Activated gamma-delta T cell (primary cell): ENCODE measurements around the gene ATAD2B.
"Not testable (repeated sequence)": the region's sequence is repeated elsewhere in the genome, so short reads cannot be mapped to it uniquely, and the experiment has no call there.

Experiments used
- DNase-seq: peaks from one replicate; lab custom pipeline; 2025; lab: John Stamatoyannopoulos, UW

The ATAD2B gene

DNA sequence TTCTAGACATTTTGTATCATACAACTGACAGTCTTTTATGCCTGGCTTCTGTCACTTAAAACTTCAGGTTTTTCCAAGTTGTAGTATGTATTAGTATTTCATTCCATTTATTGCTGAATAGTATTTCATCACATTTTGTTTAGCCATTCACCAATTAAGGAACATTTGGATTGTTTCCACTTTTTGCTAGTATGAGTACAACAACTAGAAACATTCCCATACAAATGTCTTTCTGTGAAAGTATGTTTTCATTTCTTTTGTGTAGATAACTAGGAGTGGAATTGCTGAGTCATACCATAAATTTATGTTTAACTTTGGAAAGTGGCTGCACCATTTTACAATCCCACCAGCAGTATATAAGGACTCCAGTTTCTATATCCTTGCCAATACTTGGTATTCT lies 135.9 kb downstream of the ATAD2B start:
- DNase-seq: no peak

DNA sequence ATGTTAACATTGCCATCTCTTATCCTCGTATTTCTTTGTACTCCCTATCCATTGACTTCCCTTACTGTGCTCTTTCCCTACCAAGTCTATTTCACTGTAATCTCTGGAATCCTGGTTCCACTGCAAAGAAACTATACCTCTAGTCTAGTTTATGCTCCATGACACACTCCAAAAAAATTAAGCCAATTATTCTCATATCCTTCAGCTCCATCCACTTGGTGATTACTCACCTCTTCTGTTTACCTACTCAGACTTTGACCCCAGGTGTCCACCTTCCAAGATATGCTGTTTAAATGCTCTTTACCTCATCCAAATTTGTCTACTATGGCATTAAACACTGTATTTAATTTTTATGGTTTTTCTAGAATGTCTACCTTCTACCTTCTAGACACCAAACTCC lies 137.9 kb downstream of the ATAD2B start:
- DNase-seq: no peak

DNA sequence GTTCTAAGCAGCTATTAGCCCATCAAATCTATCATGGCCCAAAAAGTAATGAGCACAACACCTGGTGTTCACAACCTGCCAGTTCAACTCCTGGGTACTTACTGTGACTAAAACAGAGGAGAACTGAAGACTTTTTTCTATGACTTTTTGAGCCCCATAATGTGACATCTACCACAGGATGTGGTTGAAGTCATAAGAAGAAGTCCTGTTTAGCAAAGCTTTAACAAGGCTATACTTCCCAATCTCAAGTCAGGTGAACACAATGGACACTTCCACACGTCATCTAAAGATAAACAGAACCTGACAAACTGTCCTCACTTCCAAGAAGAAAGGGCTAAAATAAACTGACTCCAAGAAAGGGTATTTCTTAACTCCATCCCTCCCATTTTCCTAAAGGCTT lies 138.8 kb downstream of the ATAD2B start:
- DNase-seq: no peak

DNA sequence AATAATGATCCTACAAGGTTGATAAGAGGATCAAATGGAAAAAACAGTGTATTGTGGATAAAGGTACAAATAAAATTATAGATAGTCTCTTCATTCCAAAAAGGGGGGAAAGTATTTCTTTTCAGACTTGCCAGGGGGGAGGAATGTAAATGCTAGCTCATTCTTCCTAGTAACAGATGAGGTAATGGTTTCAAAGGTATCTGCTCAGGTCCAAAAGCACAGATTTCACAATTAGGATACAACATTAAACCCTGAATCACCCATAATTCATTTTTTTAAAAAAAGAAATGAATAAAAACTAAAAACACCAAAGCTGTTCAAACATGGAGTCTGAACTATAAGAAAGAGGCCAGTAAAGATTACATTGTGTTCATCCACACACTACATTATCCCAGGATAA lies 142.0 kb downstream of the ATAD2B start:
- no peak for DNase-seq

DNA sequence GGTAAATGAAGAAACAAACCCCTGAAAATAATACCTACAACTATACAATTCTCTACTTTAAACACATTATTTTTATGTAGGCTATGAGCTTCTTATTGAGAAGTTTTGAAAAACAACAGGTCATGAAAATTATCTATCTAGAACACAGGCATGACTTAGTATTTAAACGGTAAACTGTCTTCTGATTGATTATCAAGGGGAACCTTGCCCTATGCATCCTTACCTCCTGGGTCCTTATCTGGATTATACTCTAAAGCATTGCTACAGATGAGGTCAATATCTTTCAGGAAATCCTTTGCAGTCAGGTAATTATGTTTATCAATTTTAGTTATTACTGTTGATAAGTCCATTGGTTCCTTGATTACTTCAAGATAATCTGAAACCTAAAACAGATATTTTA lies 144.3 kb downstream of the ATAD2B start:
- no peak for DNase-seq

DNA sequence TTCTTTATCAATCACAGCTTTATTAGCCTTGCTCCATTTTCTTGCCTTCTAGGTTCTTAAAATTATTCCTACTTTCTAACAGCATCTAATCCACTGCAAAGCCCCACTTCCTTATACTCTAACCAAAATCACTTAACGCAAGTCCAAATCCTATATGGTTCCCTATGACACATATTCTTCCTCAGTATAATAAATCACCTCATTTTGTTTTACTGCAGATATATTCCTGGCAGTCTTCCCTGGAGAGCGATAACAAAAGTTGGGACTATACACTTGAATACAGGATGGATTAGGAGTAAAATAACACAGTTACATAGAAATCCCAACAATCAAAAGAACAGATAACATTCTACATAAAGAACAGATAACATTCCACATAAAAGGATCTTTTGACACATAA lies 144.8 kb downstream of the ATAD2B start:
- DNase-seq: no peak

DNA sequence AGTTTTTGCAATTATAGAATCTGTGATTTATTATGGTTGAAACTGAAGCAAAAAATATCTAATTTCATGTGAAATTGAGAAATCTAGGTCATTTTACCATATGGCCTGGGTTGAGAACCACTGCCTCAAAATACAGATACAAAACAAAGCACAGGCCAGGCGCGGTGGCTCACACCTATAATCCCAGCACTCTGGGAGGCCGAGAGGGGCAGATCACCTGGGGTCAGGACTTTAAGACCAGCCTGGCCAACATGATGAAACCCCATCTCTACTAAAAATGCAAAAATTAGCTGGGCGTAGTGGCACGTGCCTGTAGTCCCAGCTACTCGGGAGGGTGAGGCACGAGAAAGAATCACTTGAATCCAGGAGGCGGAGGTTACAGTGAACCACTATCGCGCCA lies 146.5 kb downstream of the ATAD2B start:
- not testable (repeated sequence) for DNase-seq

DNA sequence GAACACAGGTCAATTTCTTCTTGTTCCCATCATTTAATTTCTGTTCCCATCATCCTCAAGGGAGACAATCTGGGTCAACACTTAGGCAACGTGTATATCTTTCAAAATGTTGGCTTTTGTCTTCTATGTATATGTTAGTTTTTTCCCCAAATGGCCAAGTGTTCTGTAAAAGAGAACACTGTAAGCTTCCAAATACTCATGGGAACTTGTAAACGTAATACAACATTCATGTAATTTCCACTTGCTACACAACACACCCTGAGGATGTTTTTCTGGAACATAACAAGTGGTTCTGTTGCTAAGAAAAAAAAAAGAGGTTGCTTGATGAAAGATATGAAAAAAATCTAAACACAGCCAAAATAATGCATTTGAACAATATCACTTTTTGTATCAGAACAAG lies 149.1 kb downstream of the ATAD2B start:
- no peak for DNase-seq

DNA sequence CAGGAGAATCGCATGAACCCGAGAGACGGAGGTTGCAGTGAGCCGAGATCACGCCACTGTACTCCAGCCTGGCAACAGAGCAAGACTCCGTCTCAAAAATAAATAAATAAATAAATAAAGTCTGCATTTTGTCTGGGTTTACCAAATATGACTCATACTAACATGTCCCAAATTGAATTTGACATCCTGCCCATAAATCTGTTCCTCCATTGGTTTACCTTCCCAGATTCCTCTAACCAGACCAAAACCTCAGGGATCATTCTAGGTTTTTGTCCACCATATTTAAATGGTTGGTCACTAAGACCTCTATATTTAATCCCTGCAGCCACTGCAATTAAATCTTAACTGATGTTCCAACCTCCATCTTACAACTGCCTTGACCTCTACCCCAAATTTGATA lies 150.9 kb downstream of the ATAD2B start:
- DNase-seq: no peak

DNA sequence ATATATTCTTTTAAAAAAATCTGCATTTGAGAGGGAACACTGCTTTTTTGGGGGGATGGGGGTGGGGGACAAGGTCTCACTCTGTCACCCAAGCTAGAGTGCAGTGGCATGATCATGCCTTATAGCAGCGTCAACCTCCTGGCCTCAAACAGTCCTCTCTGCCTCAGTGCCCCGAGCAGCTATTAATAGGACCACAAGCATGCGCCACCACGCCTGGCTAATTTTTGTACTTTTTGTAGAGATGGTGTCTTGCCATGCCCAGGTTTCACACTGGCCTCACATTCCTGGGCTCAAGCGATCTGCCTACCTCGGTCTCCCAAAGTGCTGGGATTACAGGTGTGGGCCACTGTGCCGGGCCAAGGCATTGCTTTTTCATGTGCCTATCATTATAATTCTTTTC lies 154.2 kb downstream of the ATAD2B start:
- DNase-seq: no peak

DNA sequence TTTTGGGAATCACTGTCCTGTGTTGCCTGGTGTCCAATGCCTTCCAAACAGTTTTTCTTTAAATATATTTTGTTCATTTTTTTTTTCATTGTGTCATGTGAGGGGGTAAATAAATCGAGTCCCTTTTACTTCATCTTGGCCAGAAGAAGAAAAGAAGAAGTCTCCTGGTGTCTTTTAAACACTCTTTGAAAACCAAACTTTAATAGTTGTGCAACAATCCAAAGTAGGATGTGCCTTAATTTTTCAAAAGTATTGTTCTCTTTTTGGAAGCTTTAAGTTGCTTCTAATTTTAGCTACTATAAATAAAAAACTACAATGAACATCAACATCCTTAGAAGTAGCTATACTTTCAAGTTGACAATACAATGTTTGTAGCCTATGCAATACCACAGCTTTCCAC lies 154.9 kb downstream of the ATAD2B start:
- DNase-seq: no peak

DNA sequence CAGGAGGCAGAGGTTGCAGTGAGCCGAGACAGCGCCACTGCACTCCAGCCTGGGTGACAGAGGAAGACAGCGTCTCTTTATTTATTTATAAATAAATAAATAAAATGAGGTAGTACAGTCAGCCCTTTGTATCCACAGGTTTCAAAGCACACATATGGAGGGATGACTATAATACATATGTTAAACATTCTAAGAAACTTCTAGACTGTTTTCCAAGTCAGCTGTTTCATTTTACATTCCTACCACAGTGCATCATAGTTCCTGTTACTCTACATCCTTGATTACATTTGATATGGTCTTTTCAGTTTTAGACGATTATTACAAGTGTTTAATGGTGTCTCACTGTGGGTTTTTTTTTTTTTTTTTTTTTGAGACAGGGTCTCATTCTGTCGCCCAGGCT lies 157.6 kb downstream of the ATAD2B start:
- DNase-seq: no peak

DNA sequence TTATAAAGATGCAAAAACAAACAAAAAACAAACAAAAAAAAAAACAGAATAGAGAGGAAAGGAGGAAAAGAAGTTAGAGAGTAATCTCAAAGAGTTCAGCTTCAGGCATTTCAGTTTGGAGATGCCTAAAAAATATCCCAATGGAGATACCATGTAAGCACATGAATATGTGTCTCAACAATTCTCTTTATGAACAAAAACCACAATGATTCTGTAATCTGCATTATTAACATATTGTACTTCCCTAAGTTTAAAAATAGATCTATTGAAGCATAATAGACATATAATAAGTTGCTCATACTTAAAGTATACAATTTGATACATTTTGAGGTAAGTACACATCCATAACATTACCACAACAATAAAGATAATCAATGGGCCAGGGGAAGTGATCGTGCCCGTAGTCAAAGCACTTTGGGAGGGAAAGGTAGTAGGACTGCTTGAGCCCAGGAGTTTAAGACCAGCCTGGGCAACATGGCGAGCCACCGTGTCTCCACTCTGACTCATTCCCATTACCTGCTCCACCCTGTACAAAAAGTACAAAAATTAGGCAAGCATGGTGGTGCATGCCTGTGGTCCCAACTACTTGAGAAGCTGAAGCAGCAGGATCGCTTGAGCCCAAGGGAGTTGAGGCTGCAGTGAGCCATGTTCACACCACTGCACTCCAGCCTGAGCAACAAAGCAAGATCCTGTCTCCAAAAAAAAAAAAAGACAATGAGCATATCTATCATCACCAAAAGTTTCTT lies 158.9 kb downstream of the ATAD2B start:
- no peak for DNase-seq

DNA sequence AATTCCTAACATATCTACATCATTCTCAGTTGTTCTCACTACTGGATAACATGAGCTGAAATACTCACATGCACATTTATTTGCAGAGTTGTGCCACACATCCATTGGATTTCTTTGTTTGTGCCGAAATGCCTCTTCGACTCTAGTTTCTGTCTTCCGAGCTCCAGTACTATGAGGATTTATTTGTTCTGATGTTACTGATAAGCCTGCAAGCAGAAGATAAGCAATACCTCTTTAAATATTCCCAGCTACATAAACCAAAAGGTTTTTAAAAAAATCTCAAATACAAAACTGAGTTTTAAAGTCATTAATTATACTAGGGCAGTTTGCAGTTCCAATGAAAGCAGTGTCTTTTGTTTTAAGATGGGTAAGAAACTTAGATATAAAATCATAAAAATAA lies 164.8 kb downstream of the ATAD2B start:
- DNase-seq: no peak

DNA sequence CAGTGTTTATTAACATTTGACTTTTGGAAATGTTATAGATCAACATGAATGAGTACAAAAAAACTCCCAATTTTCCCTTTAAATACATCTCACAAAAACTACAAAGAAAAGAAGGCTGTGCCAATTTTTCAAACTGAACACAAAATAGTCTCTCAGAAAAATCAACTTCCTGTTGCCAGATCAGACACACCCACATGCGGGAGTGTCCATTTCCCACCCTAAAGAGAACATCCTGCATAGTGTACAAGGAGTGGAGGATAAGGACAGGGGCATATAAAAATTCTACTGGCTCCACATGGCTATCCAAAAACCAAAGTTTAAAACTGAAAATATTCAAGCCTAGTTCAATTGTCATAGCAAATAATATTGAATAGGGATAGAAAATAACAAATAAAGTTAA lies 165.3 kb downstream of the ATAD2B start:
- DNase-seq: no peak

DNA sequence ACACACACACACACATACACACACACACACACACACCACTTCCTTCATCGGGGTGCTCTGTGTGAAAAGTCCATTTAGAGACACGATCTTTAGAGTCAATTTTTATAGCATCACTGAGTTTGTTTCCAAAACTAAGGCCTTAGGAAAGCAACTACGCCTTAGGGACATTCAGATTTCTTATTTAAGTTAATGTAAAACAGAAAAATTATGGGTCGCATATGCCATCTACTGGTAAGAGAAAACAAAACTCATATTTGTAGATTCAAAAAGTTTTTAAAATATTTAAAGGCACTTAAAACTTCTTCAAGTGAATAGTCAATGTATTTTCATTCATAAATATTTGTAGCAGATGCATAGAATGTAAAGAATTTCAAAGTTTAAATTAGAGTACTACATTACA lies 166.2 kb downstream of the ATAD2B start:
- DNase-seq: no peak

DNA sequence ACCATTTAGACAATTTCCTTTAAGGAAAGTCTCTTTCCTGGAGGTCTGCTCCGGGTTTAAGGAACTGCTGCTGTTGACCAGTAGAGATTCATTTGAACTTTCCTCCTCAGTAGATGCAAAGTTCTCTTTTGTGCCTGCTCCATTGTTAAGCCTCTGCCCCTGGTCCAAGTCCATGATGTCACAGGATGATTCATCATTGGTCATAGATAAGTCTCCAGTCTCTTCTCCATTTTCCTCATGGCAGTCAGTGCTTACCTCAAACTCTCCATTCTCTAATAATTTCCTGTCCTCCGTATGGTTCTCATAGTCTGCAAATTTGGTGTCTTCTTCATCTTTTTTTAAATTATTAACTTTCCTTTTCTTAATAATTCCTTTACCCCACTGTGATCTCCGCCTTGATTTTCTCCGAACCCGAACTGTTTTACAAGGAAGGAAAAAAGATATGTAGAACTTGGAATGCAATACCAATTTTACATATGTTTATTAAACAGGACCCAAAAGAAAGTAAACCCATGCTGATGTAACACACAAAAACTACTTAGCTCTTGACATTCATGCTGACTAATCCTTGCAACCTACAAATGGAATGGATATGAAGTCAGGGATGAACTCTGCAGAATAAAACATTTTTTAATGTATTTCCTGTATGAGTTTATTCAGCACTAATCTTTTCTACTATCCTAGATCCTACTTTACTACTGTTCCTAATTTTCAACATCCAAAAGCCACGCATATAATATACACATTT lies 169.1 kb downstream of the ATAD2B start:
- no peak for DNase-seq

DNA sequence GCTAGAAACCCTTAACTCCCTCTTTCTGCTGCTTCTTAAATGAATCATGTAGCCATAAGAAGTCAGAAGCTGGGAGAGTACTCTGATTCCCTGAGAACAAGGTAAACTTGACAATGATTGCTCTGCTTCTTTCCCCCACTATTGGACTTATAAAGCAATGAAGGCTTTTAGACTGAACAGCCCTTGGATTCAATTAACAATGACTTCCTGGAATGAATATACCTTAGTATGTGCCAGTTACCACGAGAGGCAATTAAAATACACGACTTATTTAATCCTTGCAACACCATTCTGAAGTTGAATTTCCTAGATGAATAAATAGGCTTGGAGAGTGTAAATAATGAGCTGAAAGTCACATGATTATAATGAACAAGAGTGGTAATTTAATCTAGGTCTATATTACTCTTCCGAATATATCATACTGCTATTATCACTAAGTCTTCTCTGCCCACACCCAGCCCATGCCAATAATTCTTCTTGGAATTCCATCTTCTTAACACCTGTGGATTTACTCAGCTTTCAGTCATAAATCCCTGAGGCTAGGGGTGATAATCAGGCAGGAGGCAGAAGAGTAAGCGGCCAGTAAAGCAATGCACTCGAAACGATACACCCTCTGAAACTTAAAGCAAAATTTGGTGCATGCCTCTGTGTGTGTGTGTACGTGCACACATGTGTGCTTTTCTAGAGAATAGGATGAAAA lies 170.2 kb downstream of the ATAD2B start:
- DNase-seq: no peak

DNA sequence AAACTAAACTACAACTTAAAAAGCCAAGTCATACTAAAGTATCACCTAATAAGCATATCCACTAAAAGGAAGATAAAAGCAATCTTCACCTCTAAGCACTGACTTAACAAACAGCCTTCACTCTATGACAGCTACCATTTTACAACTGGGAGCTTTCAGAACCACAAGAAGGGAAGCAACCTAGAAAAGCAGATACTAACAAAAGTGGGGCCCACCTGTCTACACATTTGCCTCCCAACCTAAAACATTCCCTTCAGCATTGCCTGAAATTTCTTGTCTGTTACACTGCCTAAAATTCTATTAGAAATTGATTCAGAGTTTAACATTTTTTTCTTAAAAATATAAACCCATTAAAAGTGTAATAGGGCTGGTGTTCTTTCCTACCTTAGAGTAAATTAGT lies 172.0 kb downstream of the ATAD2B start:
- DNase-seq: no peak

DNA sequence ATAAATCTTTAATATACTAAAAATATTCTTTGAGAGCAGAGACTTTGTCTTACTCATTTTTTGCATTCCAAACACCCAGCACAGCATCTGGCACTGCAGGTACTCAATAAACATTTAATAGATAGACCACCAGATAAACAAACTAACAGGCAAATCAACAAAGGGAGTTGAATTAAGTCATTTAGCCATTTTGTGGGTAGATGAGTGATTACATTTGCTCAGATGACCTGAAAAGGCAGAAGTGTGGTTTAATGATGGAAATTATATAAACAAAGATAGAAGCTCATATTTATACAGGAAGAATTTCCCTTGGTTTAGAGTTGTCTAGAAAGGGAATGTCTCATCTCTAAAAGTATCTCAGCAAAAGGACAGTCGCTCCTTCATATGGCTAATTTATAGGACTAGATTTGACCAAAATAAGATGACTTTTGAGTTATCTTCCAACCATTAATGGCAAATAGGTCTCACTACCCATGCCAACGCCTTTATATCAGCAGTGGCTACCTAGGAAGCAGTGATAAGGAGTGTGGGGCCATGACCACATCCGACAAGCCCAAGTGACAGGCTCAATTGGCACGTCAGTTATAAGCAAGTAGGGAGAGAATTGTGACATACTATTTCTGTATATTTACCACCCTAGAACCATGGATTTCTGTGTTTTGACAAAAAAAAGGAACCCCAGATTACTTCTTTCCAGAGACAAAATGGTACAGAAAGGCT lies 173.5 kb downstream of the ATAD2B start:
- DNase-seq: no peak

DNA sequence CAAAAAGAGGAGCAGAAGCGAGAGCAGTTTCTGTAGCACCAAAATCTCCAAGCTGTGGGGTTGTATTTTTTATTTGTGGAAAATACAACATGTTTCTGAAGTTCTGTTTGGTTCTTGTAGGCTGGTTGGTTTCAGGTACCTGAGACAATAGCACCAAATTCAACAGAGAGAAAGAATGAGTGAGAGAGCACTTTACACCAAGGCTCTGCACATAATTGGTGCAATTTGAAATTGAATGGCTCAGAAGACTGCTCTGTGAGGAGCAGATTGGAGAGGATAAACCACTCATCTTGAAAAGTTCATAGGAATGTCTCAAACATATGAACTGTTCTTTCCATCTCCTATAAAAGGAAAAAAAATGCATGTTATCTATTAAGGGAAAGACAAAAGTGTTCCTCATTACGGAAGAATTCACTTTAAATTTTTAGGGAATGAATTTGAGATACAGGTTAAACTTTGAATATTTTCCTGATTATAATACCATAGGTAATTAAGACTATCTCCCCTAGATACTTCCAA lies 175.1 kb downstream of the ATAD2B start:
- DNase-seq: no peak
